ENCODE results near the gene FADS1.

The FADS1 gene

GRCh38 chr11:61781585-61781984, 35.2 kb downstream of the FADS1 start:
- TF ChIP-seq GLIS3 (CRISPR knock-in tag; IDR thresholded peaks at IDR 0.05) = no peak
- no peak for ATAC-seq

DNA sequence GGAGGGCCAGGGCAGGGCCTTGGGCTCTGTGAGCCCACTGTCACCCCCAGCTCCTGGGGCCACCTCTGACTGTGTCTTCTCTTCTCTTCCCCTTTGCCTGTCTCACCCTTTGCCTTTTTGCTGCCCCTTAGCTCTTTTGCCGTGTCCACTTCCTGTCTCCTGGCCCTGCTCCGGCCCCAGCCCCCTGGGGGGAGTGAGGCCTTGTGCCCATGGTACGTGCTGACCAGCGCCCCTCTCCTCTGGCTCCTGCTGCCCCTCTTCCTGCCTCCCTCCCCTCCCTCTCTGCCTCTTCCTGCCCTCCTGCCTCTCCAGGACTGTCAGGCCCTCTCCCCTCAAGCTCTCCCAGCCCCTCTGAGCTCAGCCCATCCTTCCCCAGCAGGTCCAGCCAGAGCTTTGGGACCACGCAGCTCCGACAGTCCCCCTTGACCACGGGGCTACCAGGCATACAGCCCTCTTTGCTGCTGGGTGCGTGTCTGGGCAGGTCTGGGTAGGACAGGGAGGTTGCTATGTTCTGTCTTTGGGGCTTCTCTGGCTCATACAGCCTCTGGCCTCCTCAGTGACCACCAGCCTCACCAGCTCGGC, 36.1 kb downstream of the FADS1 start:
- ATAC-seq = no peak
- TF ChIP-seq PATZ1 (CRISPR knock-in tag; IDR thresholded peaks at IDR 0.05; ENCODE audit: borderline replicate concordance) (no peak), ZFP3 (CRISPR knock-in tag; IDR thresholded peaks at IDR 0.05) (no peak), CSRNP3 (CRISPR knock-in tag; IDR thresholded peaks at IDR 0.05) (no peak), ZNF70 (CRISPR knock-in tag; IDR thresholded peaks at IDR 0.05) (no peak), RARB (CRISPR knock-in tag; IDR thresholded peaks at IDR 0.05) (no peak), ZNF8 (CRISPR knock-in tag; IDR thresholded peaks at IDR 0.05) (no peak), ESRRG (CRISPR knock-in tag; IDR thresholded peaks at IDR 0.05) (no peak), TSHZ2 (CRISPR knock-in tag; IDR thresholded peaks at IDR 0.05) (no peak), ARNTL (CRISPR knock-in tag; IDR thresholded peaks at IDR 0.05; ENCODE audit: borderline replicate concordance, low read depth) (no peak), BACH2 (CRISPR knock-in tag; IDR thresholded peaks at IDR 0.05; ENCODE audit: borderline replicate concordance) (no peak), GLIS3 (CRISPR knock-in tag; IDR thresholded peaks at IDR 0.05) (no peak), PPARA (CRISPR knock-in tag; IDR thresholded peaks at IDR 0.05; ENCODE audit: borderline replicate concordance) (no peak), ISL1 (CRISPR knock-in tag; IDR thresholded peaks at IDR 0.05) (no peak), CSDC2 (CRISPR knock-in tag; IDR thresholded peaks at IDR 0.05) (no peak)

- ATAC-seq = no peak
- TF ChIP-seq ISL1 (CRISPR knock-in tag; IDR thresholded peaks at IDR 0.05) (no peak), CSRNP3 (CRISPR knock-in tag; IDR thresholded peaks at IDR 0.05) (no peak), TOX (CRISPR knock-in tag; IDR thresholded peaks at IDR 0.05; ENCODE audit: borderline replicate concordance) (no peak), TSHZ2 (CRISPR knock-in tag; IDR thresholded peaks at IDR 0.05) (no peak), ZNF70 (CRISPR knock-in tag; IDR thresholded peaks at IDR 0.05) (no peak), ZNF8 (CRISPR knock-in tag; IDR thresholded peaks at IDR 0.05) (no peak), ESRRG (CRISPR knock-in tag; IDR thresholded peaks at IDR 0.05) (no peak)
- TF ChIP-seq, protein P1, sequence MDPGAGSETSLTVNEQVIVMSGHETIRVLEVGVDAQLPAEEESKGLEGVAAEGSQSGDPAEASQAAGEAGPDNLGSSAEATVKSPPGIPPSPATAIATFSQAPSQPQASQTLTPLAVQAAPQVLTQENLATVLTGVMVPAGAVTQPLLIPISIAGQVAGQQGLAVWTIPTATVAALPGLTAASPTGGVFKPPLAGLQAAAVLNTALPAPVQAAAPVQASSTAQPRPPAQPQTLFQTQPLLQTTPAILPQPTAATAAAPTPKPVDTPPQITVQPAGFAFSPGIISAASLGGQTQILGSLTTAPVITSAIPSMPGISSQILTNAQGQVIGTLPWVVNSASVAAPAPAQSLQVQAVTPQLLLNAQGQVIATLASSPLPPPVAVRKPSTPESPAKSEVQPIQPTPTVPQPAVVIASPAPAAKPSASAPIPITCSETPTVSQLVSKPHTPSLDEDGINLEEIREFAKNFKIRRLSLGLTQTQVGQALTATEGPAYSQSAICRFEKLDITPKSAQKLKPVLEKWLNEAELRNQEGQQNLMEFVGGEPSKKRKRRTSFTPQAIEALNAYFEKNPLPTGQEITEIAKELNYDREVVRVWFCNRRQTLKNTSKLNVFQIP (CRISPR knock-in tag; IDR thresholded peaks at IDR 0.05; ENCODE audit: borderline replicate concordance, low read depth) = no peak
These were observed 36.9 kb downstream of the FADS1 start for GRCh38 chr11:61779666-61780525.

All from SK-N-SH treated with all-trans-retinoic acid at 6 μM for 48 hours (cell line).